HG03520 (cell line): ENCODE measurements around the gene MON2.
"Not testable (repeated sequence)": the region's sequence is repeated elsewhere in the genome, so short reads cannot be mapped to it uniquely, and the experiment has no call there.

Source experiments
- ATAC-seq: cut with Tn5 transposase; IDR thresholded peaks from one replicate; pipeline ENCODE4 v1.9.1; 2021; ENCODE audit warnings: mild to moderate bottlenecking, moderate library complexity; ENCODE audit not compliant: unreplicated experiment

MON2 gene

DNA sequence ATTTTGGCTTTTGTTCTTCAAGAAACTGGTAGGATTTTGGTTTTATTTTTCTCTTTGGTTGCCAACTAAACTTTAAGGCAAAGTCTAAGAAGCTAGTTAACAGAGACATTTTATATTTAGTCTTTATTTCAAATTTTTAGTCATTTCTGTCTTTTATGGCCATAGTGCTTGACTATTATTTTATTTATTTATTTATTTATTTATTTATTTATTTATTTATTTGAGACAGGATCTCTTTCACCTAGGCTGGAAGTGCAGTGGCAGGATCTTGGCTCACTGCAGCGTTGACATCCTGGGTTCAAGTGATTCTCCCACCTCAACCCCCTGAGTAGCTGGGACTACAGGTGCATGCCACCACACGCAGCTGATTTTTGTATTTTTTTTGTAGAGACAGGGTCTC, 3.1 kb downstream of the MON2 start:
- no peak for ATAC-seq

DNA sequence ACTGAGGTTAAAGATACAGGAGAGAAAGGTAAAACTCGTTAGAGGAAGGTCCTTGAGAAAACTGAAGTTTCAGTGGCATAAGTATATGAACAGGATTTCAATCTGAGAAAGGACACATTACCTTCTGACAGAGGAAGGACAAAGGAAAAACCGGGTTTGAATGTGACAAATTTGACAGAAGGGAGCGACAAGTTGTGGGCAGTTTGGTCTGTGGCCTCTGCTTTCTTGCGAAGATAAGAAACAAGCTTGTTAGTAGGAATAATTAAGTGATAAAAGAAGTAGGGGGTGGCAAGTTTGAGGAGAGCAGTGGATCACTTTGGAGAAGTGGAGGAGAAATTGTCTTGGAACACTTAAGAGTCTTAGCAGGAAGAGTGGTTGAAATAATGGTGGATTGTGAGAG, 5.1 kb downstream of the MON2 start:
- no peak for ATAC-seq

GRCh38 chr12:62472472-62472871, 5.8 kb downstream of the MON2 start:
- ATAC-seq: no peak

GRCh38 chr12:62481843-62482540, 15.4 kb downstream of the MON2 start:
- ATAC-seq: no peak

DNA sequence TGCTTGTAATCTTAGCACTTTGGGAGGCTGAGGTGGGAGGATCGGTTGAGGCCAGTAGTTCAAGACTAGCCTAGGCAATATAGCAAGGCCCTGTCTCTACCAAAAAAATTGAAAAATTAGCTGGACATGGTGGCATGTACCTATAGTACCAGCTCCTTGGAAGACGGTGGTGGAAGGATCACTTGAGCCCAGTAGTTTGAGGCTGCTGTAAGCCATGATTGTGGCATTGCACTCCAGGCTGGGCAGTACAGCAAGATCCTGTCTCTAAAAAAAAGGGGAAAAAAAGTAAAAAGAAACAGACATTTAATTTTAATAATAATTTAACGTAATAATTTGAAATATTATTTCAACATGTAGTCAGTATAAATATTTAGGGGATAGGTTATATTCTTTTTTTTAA, 16.1 kb downstream of the MON2 start:
- no peak for ATAC-seq

DNA sequence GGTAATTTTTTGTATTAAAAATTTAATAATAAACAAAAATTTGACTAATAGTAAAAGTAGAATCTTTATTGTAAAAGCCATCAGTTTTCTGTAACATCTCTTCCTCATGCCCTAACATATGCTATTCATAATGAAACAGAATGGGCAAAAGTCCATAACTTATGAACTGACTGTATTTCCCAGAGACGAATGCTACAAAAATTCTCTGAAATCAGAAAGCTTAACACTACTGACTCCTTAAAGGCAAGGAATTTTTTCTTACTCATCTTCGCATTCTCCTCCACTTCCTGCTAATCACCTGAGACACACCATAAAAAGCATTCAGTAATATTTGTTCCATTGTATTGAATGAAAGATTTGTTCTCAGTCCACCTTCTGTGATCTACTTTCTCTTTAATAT, 17.6 kb downstream of the MON2 start:
- ATAC-seq: no peak

DNA sequence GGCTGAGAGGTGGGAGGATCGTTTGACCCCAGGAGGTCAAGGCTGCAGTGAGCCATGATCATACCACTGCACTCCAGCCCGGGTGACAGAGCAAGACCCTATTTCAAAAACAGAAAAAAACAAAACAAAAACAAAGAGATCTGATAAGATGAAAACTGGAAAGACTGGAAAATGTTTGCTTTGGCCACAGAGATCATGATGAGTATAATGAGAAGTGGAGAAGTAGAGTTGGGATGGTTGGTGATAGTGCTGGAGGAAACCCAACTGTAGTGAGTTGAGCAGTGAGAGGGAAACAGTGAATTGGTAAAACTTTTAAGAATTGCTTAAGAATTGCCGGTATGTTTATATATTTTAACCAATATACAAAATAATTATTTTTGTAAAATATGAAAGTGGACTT, 39.2 kb downstream of the MON2 start:
- ATAC-seq: no peak

DNA sequence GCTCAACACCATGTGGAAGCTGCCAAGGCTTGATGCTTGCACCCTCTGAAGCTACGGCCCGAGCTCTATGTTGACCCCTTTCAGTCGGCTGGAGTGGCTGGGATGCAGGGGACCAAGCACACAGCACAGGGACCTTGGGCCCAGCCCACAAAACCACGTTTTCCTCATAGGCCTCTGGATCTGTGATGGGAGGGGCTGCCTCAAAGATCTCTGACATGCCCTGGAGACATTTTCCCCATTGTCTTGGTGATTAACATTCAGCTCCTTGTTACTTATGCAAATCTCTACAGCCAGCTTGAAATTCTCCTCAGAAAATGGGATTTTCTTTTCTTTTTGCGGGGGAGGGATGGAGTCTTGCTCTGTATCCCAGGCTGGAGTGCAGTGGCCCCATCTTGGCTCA, 46.3 kb downstream of the MON2 start:
- ATAC-seq: no peak

DNA sequence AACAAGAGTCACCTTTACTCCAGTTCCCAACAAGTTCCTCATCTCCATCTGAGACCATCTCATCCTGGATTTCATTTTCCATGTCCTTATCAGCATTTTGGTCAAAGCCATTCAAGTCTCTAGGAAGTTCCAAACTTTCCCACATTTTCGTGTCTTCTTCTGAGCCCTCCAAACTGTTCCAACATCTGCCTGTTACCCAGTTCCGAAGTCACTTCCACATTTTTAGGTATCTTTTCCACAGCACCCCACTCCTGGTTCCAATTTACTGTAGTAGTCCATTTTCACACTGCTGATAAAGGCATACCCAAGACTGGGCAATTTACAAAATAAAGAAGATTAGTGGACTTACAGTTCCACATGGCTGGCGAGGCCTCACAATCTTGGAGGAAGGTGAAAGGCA, 47.5 kb downstream of the MON2 start:
- ATAC-seq: not testable (repeated sequence)

DNA sequence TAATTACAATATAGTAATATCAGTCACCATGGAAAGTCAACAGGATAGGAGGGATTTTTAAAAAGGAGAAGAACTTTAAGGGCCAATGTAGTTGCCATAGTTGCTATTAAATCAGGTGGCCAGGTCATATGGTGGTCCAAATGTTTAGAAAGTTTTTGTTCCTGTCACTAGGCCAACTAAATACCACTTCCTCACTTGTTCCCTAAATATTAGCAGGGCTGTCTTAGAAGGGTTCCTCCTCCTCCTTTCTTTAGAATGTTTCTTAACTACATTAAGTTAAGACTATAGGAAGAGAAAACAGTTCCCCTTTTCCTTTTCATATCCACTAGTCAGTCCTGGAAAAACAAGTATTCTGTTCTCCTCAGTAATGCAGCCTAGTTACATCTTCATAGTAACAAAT, 50.3 kb downstream of the MON2 start:
- ATAC-seq: no peak

- no peak for ATAC-seq
Observed at GRCh38 chr12:62517887-62518286, 51.3 kb downstream of the MON2 start.

- ATAC-seq: no peak
Observed at GRCh38 chr12:62519043-62519442, 52.4 kb downstream of the MON2 start.

GRCh38 chr12:62520361-62520760, 53.7 kb downstream of the MON2 start:
- no peak for ATAC-seq

DNA sequence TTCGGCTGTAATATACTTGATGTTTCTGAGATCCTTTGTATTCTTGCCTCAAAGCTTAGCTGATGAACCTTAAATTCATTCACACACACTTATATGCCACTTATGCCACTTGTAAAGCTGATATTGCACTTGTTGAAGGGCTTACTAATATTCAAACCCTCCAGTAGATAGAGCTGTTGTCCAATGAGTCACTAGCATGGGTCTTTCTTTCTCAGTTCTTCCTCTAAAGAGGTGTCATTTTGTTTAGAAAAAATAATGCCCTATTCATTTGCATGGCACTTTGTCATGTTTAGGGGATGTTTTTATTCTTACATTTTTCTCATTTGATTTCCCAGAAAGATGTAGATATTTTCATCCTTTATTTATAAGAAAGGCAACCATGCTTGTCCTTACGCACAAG, 56.4 kb downstream of the MON2 start:
- no peak for ATAC-seq

DNA sequence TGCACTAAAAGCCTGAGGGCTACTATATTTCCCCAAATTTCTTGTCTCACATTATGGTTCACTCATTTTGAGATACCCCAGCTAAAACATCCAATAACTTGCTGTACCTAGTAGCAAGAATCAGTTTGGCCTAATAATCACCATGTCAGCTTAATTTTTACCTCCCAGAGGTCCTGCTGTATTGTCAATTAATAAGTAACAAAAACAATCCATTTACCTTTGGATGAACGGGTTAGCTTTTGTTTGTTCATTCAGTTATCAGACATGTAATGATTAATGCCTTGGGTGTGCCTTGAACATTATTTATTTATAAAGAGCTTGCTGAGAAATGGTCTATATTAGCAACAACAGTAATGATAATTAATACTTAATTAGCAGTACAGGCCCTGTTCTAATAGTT, 57.0 kb downstream of the MON2 start:
- no peak for ATAC-seq

DNA sequence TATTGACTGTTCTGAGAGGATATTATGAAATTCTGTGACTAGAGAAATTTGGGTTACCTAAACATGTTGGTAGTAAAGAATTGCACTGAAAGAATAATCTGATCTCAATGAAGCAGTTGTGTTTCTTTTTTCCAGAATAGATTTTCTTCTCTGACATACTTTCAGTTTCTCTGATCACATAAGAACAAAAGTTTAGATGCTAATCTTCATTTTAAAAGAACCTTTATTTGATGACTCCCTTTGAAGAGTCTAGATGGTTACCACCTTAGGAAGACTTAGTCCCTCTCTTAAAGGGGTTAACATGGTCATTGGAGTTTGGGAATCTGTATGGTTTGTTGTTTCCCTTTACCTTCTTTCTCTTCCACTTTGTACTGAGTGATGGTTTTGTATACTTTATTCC, 58.6 kb downstream of the MON2 start:
- ATAC-seq: no peak

- no peak for ATAC-seq
Observed at GRCh38 chr12:62530596-62530995, 64.0 kb downstream of the MON2 start.

DNA sequence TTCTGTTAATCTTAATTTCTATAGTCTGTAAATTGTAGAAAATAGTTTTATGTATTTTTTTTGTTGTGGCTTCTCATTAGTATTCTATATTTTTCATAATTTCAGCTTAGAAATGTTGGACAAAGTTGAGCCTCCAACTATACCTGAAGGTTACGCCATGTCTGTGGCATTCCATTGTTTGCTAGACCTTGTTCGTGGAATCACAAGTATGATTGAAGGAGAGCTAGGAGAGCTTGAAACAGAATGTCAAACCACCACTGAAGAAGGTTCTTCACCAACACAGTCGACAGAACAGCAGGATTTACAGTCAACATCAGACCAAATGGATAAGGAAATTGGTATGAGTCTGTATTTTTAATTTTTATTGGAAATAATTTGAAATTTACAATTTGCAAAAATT, 65.7 kb downstream of the MON2 start:
- ATAC-seq: no peak

DNA sequence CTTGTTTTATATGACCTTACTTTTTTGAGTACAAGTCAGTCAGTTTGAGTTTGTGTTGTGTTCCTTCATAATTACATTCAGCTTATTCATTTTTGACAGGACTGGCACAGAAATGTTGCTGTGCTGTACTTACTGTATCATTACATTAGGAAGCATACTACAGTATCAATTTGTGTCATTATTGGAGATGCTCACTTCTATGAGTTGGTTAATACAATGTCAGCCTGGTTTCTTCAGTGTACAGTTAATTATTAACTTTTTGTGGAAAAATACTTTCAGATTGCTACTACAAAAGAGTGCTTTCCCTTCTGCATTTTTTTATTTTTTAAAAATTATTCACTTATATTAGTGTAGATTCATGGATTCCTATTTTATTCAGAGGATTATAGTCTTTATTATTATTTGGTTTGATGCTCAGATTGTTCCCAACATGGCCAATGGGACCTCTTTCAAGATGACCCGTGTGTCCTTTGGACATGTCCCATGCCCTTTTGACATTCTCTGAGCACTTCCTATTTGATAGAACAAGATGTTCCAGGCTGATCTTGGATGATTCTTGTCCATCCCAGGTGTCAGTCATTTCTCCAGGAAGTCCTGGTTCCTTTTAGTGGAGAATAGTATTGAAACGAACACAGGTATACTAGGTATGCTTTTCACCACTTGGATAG, 66.6 kb downstream of the MON2 start:
- no peak for ATAC-seq

DNA sequence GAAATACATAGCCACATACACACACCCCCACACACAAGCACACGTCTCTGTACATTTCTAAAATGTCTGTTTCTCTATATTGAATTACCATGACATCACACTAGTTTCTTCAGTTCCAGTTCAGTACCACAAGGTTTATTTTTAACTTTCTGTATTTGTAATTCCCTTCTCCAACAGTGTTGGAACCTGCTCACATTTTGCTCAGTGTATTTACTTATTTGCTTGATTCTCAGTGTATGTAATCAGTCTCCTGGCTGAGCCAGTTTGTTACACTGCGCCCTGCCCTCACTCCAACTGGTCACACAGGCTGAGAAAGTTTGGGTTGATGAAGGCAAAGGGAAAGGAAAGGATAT, 67.1 kb downstream of the MON2 start:
- ATAC-seq: no peak

DNA sequence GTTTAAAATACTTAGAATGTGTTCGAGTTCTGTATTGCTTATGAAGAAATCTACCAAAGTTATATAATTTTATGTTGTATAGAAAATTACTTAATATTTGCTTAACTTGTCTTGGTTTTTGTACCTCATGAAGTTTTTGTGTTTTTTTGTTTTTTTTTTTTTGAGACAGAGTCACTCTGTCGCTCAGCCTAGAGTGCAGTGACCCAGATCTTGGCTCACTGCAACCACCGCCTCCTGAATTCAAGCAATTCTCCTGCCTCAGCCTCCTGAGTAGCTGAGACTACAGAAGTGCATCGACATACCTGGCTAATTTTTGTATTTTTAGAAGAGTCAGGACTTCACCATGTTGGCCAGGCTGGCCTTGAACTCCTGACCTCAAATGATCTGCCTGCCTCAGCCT, 69.9 kb downstream of the MON2 start:
- no peak for ATAC-seq

GRCh38 chr12:62537551-62537950, 70.9 kb downstream of the MON2 start:
- ATAC-seq: no peak

GRCh38 chr12:62540354-62540753, 73.7 kb downstream of the MON2 start:
- ATAC-seq: no peak
